Measurements from ENCODE around the gene CFAP299.
"Not testable (repeated sequence)": the region's sequence is repeated elsewhere in the genome, so short reads cannot be mapped to it uniquely, and the experiment has no call there.

The CFAP299 gene

DNA sequence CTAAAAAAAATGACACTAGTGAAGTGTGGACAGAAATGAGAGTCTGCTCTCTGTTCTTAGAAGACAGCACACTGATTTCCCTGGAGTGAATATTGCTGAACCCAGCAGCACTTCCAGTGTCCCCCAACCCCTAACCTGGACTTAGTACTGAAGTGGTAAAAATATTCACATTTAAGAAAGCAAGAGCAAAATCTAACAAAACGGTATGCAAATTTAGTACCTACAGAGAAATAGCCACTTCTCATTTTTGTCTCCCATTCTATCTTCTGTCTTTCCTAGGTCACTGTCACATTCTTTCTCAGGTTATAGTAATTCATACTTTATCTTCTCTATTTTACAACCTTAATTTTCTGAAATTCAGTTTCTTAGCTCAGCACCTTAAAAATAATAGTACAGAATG lies 274.7 kb downstream of the CFAP299 start:
- no peak for DNase-seq (ENCODE audit: low read depth, low spot score)

DNA sequence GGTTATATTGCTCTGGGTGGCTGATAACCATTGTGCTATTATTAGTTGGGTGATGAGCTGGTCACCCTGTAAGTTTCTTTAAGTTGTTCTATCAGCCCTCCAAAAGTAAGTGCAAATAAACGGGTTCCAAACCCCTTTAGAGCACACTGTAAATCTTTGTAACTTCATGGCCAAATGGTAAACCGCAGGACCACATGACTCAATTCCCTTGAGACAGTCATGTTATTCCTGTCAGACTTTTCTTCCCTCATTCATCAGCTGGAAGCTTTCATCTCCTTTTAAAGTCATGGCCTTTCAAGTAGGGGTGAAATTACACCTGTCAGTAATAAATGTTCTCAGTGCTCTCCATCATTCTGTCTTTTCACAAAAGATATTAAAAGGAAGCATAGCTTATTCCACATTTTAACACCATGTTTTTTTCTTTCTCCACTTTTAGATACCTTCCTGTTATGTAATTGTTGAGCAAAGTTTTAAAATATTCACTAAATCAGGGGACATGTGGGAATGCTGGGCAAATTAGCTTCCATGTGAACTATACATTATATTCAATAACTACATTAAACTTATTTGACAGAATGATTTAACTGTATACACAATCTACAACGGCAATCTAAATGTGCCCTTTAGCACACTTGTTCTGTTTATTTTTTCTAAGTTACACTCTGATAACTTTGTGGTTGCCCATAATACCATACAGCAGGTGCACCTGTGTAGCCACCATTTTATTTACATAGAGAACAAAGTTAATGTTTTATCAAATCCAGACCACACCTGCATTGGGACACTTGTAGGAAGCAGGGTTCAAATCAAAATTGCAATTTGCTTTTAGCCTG lies 275.5 kb downstream of the CFAP299 start:
- no peak for DNase-seq (ENCODE audit: low read depth, low spot score)

DNA sequence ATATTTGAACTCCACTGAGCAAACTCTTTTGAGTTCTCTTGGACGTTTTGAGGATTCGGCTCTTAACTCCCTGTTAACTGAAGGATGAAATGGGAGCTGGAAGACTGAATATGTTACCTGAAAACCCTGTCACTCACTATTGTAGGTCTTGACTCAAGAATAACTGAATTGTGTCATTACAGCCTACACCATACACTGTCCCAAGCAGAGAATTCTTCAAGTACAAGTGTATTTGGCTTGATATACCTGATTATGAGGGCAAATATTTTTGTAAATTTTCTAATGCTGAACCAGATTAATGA lies 276.1 kb downstream of the CFAP299 start:
- DNase-seq (ENCODE audit: low read depth, low spot score): no peak

DNA sequence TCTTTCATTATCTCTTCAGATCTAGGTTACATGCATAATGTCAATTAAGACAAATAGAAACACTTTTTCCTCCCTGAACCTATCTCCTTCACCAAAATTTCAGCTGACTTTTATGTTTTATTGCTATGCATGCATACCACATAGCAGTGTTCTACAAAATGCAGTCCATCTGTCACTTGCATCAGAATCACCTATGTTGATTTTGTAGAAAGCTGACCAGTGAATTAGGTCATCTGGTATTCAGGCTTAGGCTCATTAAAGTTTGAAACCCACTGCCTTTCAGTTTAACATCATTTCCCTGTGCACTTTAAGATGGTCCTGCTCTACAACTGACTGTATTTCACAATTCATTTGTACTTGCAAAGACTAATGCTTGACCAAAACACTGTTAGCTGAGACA lies 277.9 kb downstream of the CFAP299 start:
- DNase-seq (ENCODE audit: low read depth, low spot score): no peak

DNA sequence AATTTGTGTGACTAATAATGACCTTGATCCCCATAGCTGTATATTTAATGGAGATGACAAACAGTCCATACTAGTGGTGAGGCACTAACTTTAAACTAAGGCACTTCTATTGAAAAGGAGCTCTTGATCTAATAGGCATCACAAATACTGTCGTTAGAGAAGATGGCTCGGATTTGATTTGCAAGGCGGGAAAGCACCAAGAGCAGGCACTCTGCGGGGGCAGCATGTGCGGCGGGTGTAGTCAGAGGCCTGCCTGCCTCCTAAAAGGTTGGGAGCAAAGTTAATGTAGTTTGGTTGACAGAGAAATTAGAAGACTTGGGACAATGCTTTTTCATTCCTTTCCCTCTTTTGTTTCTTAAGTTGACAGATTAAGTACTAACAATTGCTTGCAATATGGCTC lies 278.8 kb downstream of the CFAP299 start:
- no peak for DNase-seq (ENCODE audit: low read depth, low spot score)

DNA sequence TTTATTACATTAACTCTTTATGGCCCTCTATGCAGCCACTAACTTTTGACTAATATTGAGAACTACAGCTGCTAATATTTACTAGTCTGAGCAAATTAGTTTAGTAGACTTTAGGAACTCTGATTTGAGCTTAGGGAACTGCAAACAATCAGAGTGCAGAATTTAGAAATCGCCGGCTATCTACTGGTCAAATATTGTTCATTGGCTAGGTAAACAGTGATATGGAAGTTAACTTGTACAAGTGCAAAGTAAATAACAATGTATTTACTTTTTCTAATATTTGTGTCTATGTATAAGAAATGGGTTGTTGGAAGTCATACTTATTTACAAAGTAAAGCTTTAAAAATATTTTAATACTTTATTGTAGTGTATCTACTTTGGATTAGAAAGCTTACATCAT lies 279.6 kb downstream of the CFAP299 start:
- DNase-seq (ENCODE audit: low read depth, low spot score): no peak

DNA sequence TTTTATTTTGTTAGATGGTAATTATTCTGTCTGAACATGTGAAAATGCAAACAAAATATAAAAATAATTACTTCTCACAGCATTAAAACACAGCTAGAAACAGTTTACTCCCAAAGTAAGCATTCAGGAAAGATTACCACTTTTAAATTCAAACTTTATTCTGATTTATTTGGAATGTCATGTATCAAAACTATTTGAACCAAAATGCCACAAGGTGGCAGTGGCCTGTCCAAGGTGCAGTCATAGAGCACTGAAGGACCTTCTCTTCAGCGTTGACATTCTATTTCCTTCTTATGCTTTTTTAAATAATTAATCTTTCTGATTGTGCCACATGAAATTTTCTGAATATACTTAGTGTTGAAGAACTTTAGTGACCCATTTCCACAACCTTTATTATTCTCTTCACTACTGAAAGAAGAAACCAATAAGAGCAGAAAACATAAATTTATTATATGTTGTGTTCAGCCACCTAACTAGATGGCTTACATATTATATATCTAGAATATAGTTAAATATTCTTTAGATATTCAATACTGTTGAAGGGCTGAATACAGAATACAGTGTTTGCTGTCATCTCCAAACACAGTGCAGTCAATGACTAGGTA lies 283.6 kb downstream of the CFAP299 start:
- DNase-seq (ENCODE audit: low read depth, low spot score): no peak

DNA sequence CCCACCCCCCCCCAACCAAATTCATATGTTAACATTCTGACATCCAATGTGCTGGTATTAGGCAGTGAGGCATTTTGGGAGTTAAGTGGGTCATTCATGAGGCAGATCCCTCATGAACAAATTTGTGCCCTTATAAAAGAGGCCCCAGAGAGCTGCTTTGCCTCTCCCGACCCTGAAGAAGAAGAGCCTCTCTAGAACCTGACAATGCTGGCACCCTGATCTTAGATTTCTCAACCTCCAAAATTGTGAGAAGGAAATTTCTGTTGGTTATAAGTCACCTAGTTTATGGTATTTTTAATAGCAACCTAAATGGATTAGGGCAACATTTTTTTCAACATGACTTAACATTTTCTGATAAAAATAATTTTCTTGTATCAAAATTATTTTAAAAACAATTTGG lies 296.3 kb downstream of the CFAP299 start:
- DNase-seq (ENCODE audit: low read depth, low spot score): no peak

DNA sequence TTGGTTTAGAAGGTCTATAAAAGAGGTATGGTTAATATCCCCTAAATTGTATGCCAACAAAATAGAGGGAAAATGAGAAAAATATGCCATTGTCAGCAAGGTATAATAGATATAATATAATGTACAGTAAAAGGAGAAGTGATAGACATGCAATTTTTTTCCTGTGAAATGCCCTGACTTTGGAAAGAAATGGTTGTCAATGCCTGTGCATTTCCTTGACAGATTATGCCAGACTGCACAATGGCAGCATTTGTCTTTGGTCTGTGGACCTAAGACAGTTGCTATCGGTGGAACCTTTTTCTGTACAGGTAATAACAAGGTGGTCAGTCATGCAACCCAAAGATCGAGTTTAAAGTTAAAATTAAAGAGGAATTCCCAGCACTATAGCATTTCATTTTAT lies 301.7 kb downstream of the CFAP299 start:
- DNase-seq (ENCODE audit: low read depth, low spot score): no peak

DNA sequence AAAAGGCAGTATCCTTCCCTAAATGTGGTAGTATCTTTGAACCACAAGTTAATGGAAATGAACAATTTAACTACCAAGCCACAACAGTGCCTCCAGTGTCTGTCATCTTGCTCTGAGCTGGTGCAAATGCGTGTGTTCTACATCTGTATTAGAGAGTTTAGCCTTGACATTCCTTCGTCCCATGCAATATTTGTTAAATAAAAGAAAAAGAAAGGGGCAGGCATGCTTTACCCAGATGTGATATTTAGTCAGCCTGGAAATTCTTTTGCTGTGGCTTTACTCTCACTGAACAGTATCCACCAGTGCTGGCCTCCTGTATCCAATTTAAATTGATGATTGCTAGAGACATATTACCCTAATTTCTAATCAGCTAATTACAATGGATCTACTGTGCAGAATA lies 310.5 kb downstream of the CFAP299 start:
- no peak for DNase-seq (ENCODE audit: low read depth, low spot score)

DNA sequence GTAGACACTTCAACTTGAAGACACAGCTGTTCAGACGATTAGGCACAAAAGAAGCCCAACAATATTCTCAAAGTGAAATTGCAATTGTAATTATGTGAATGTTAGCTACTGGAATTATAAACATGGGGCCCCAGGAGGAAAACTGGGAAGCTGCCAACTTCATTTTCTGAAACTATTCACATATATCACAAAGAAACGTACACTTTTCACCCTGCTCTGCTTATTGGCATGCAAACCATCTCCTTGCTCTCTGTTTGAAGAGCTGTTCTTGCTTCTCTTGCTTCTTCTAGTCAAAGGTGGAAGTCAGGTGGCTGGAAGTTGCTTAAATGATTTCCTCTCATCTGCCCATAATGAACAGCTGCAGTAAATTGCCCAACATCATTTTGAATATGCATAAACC lies 320.1 kb downstream of the CFAP299 start:
- no peak for DNase-seq (ENCODE audit: low read depth, low spot score)

DNA sequence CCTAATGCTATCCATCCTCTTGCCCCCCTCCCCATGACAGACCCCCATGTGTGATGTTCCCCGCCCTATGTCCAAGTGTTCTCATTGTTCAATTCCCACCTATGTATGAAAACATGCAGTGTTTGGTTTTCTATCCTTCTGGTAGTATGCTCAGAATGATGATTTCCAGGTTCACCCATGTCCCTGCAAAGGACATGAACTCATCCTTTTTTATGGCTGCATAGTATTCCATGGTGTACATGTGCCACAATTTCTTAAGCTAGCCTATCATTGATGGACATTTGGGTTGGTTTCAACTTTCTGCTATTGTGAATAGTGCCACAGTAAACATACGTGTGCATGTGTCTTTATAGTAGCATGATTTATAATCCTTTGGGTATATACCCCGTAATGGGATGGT lies 334.6 kb downstream of the CFAP299 start:
- not testable (repeated sequence) for DNase-seq (ENCODE audit: low read depth, low spot score)

DNA sequence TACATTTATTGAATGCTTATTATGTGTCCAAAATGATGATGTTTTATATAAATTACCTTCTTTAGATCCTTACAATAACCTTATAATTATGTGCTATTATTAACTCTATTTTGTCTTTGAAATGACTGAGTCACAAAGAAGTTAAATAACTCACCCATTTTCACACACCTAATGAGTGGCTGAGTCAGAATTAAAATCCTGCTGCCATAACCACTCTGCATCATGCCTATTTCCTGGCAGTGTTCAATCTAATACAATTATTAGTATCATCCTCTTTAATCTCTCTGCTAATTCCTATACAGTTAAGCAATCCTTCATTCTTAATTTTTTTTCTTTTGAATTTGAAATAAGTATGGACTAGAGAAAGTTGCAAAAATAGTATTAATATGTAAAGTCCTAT lies 342.9 kb downstream of the CFAP299 start:
- DNase-seq (ENCODE audit: low read depth, low spot score): no peak

DNA sequence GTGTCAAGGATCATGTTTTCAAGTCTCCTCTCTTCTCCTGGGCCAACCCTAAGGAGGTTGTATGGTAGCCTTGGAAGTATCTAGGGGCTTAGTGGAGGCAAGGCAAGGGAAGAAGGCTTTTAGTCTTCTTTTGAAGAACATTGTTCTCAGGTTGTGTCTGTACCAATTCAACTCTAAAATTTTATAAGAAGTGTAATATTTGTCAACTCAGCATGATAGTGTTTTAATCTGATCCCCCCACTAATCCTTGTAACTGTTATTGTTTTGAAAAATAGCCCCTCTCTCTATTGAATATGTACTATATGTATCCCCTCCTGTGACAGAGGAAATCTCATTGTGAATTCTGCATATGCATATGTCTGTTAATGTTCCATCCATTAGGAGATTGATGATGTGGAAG lies 345.4 kb downstream of the CFAP299 start:
- no peak for DNase-seq (ENCODE audit: low read depth, low spot score)

DNA sequence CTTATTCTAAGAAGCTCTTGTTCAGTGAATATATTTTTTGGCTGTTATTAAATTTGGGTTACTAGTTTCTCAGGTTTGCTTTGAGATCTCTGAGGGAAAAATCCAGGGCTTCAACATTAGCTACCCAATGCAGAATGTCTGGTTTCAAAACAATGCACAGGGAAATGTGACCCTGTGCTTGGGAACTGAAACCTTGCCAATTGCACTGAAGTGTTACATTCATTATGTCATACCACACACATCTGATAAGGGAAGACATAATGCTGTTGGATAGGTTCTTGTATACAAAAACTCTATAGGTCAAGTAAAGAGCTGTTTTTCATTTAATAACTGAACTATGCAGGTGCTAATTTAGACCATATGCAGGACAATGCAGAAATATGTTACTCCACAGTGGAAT lies 349.7 kb downstream of the CFAP299 start:
- DNase-seq (ENCODE audit: low read depth, low spot score): no peak

DNA sequence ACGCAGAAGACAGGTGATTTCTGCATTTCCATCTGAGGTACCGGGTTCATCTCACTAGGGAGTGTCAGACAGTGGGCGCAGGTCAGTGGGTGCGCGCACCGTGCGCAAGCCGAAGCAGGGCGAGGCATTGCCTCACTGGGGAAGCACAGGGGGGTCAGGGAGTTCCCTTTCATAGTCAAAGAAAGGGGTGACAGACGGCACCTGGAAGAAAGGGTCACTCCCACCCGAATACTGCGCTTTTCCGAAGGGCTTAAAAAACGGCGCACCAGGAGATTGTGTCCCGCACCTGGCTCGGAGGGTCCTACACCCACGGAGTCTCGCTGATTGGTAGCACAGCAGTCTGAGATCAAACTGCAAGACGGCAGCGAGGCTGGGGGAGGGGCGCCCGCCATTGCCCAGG lies 352.2 kb downstream of the CFAP299 start:
- not testable (repeated sequence) for DNase-seq (ENCODE audit: low read depth, low spot score)

DNA sequence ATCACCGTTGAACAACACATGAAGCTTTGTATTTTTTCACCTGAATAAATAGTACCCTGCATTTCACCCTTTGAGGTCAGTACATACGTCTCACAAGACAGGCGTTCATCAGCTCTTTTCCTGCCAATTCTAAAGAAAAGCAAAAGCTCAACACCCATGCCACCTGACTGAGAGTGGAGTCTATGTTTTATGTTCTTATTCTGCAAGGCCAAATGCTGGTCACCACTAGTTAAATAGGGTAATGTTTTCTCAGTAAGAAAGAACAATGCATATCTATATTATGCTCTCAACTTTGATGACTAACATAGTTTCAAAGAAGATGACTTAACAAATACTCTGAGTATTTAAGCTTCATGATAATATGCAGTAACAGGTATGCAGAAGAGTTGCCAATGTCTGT lies 358.6 kb downstream of the CFAP299 start:
- no peak for DNase-seq (ENCODE audit: low read depth, low spot score)

DNA sequence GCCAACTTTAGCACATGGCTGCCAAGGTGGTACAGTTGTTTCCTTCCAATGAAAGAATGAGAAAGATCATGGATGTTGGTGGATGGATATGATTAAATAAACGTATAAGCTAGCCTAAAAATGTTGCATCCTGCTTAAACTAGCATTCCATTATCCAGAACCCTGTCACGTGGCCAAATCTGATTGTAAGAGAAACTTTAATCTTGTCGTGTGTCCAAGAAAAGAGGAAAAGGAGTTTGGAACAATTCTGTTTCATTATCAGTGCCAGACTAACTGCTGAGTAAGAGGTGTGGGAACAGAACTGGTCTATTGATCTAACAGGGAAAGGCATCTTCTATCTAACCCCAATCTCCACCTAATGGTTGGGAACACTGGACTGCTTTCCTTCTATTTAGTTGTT lies 369.8 kb downstream of the CFAP299 start:
- no peak for DNase-seq (ENCODE audit: low read depth, low spot score)

DNA sequence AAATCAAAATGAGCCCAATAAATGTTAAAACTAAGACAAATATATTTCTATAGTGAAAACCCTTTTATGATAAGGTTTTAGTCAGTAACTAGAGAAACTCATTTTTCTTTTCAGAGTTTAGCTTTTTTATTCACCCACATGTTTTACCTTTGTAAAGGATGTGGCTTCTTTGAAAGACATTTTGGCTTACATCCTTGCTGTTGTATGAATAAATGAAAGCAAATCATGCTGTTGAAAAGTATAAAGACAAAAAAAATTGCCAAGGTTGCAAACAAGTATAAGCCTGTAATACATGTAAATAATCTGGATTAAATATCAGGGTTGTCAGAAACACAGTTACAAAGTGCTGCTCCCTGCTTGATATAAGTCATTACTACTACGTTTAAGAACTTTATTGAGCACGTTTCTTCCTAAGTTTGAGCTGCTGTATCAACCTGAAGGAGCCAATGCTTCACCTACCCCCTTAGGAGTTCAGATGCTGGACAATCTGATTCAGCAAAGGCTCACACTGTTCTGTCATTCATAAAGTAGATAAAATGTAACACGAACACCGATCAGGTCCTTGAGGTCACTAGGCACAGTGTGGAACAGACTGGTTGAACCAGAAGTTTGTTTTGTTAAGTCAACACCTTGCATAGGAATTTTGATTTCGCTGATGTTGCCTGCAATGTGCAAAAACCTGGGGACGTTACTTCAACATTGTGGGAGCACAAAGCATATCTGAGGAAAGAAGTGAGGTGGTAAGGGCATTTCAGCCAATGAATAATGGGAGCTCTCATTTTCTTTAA lies 373.7 kb downstream of the CFAP299 start:
- no peak for DNase-seq (ENCODE audit: low read depth, low spot score)

DNA sequence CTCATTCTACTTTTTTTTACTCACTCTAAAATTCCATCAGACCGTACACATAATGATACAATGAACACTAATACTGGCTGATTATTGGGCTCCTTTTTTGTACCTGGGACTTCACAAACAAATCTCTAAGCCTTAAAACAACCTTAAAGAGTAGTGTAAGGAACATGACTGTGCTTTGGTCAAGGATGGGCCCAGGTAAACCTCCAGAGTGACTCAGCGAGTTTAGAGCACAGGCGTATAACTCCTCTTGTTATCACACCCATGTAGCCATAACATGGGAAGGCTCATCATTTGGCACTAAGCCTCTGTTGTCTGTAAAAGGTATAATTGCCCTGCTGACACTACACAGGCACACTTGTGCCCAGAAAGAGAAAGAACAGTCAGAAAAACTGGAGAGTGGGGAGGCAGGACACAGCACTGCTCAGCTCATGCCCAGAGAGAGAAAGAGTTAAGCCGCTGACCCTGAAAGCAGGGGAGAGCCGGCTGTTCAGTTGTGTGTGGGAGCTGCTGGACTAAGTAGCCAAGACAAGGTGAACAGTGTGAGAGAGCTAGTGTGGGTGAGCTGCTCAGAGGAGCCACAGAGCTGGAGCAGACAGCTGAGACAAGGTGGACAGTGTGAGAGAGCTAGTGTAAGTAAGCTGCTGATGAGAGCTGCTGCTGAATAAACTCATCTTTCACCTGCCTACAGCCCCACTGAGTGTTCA lies 375.4 kb downstream of the CFAP299 start:
- no peak for DNase-seq (ENCODE audit: low read depth, low spot score)

DNA sequence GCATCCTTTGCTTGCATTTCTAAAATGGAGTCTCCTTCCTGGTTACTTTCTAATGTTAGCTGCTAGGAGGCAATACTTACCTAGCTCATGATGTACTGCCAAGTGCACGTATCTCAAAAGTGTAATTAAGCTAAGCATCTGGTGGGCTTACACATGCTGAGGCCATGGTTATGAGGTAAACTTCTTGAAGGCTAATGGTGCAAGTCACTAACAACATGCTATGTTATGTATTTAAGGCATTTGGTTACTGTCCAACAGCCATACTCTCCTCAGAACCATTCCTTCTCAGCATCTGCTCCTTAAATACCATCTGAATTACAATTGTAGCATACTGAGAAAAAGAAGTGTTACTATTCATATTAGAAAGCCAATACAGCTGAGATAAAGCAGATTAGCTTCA lies 376.4 kb downstream of the CFAP299 start:
- DNase-seq (ENCODE audit: low read depth, low spot score): no peak

DNA sequence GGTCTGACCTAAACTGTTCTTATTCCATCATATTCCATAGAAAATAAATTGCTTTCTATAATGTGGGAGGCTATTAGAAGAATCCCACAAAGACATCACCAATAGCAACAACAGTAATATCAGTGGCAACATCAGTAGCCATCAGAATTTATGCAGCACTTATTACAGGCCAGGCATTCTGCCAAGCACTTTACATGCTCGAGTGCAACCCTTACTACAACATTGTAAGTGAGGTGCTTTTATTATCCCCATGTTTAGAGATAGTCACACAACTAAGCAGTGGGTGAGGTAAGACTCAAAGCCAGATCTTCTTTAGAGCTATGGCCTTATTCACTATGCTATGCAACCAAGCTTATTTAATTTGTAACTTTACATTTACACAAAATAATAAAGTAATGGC lies 377.9 kb downstream of the CFAP299 start:
- DNase-seq (ENCODE audit: low read depth, low spot score): no peak
